ENCODE data around the gene NT5DC3.

The NT5DC3 gene

GRCh38 chr12:103808239-103808880 lies 32.7 kb downstream of the NT5DC3 start:
- no peaks in the 10 kb centered on the region for H3F3A ChIP-seq (ENCODE audit: low read depth)
- no peaks in the 10 kb centered on the region for H3K79me2 ChIP-seq (ENCODE audit: insufficient read depth, low read length)
- no peaks in the 10 kb centered on the region for H3K9me2 ChIP-seq (replicated peaks; ENCODE audit: low read depth, low read length)
- no peaks in the 10 kb centered on the region for H3K27me3 ChIP-seq (ENCODE audit: insufficient read depth, low read length, poor library complexity, severe bottlenecking)
- H3K4me3 ChIP-seq (ENCODE audit: low read length, poor library complexity, severe bottlenecking), result no peak overlapping the region
- no peaks in the 10 kb centered on the region for H3K4me1 ChIP-seq (ENCODE audit: insufficient read depth, low read length, poor library complexity, severe bottlenecking)
- no peak for TF ChIP-seq EZH2phosphoT487 (IDR thresholded peaks at IDR 0.05; ENCODE audit: borderline replicate concordance)
- TF ChIP-seq CTCF (conservative IDR thresholded peaks at IDR 0.05; ENCODE audit: low read length), result no peak
- H3K4me2 ChIP-seq (ENCODE audit: low read depth, low read length, poor library complexity, severe bottlenecking), result no peak overlapping the region
- no peaks in the 10 kb centered on the region for H4K20me1 ChIP-seq (ENCODE audit: insufficient read depth, low read length, poor library complexity, severe bottlenecking)
- no peaks in the 10 kb centered on the region for H3K9me3 ChIP-seq (ENCODE audit: insufficient read depth, low read depth, low read length)
- H3K36me3 ChIP-seq (ENCODE audit: insufficient read depth, low read length), result peaks cover 6% of the 10 kb centered on the region; the same call in 1 of the 2 replicates
- no peak overlapping the region for H2AFZ ChIP-seq (ENCODE audit: low read length)
- no peak overlapping the region for H3K9ac ChIP-seq (ENCODE audit: low read depth, low read length, poor library complexity, severe bottlenecking)

GRCh38 chr12:103807561-103808238 lies 33.3 kb downstream of the NT5DC3 start:
- Histone ChIP-seq H3K4me3 (ENCODE audit: low read length, poor library complexity, severe bottlenecking) (no peak overlapping the region), H3K79me2 (ENCODE audit: insufficient read depth, low read length) (no peaks in the 10 kb centered on the region), H3K36me3 (ENCODE audit: insufficient read depth, low read length) (peaks cover 3% of the 10 kb centered on the region; the same call in 1 of the 2 replicates), H3K9me3 (ENCODE audit: insufficient read depth, low read depth, low read length) (no peaks in the 10 kb centered on the region), H3K4me2 (ENCODE audit: low read depth, low read length, poor library complexity, severe bottlenecking) (no peak overlapping the region), H3K9ac (ENCODE audit: low read depth, low read length, poor library complexity, severe bottlenecking) (no peak overlapping the region), H2AFZ (ENCODE audit: low read length) (no peak overlapping the region), H3K4me1 (ENCODE audit: insufficient read depth, low read length, poor library complexity, severe bottlenecking) (no peaks in the 10 kb centered on the region), H4K20me1 (ENCODE audit: insufficient read depth, low read length, poor library complexity, severe bottlenecking) (no peaks in the 10 kb centered on the region), H3K9me2 (replicated peaks; ENCODE audit: low read depth, low read length) (no peaks in the 10 kb centered on the region), H3F3A (ENCODE audit: low read depth) (no peaks in the 10 kb centered on the region), H3K27me3 (ENCODE audit: insufficient read depth, low read length, poor library complexity, severe bottlenecking) (no peaks in the 10 kb centered on the region)
- TF ChIP-seq CTCF (conservative IDR thresholded peaks at IDR 0.05; ENCODE audit: low read length), result no peak
- TF ChIP-seq EZH2phosphoT487 (IDR thresholded peaks at IDR 0.05; ENCODE audit: borderline replicate concordance), result no peak

- no peaks in the 10 kb centered on the region for H3K79me2 ChIP-seq (ENCODE audit: insufficient read depth, low read length)
- TF ChIP-seq EZH2phosphoT487 (IDR thresholded peaks at IDR 0.05; ENCODE audit: borderline replicate concordance) (no peak), CTCF (conservative IDR thresholded peaks at IDR 0.05; ENCODE audit: low read length) (no peak)
Measured at GRCh38 chr12:103806803-103807202, 34.2 kb downstream of the NT5DC3 start.

More at GRCh38 chr12:103806803-103807202, 34.2 kb downstream of the NT5DC3 start:
- no peaks in the 10 kb centered on the region for H3K9me2 ChIP-seq (replicated peaks; ENCODE audit: low read depth, low read length)
- H3K4me1 ChIP-seq (ENCODE audit: insufficient read depth, low read length, poor library complexity, severe bottlenecking), result no peaks in the 10 kb centered on the region
- H3F3A ChIP-seq (ENCODE audit: low read depth), result no peaks in the 10 kb centered on the region
- no peaks in the 10 kb centered on the region for H3K9me3 ChIP-seq (ENCODE audit: insufficient read depth, low read depth, low read length)
- no peak overlapping the region for H3K4me2 ChIP-seq (ENCODE audit: low read depth, low read length, poor library complexity, severe bottlenecking)
- 0 out of 2 replicates have a peak, but pooled peaks cover 3% of the 10 kb centered on the region for H3K36me3 ChIP-seq (ENCODE audit: insufficient read depth, low read length)
- no peak overlapping the region for H3K9ac ChIP-seq (ENCODE audit: low read depth, low read length, poor library complexity, severe bottlenecking)
- H4K20me1 ChIP-seq (ENCODE audit: insufficient read depth, low read length, poor library complexity, severe bottlenecking), result no peaks in the 10 kb centered on the region
- no peak overlapping the region for H2AFZ ChIP-seq (ENCODE audit: low read length)
- no peaks in the 10 kb centered on the region for H3K27me3 ChIP-seq (ENCODE audit: insufficient read depth, low read length, poor library complexity, severe bottlenecking)
- no peak overlapping the region for H3K4me3 ChIP-seq (ENCODE audit: low read length, poor library complexity, severe bottlenecking)

Data from Loucy (cell line).